Kidney (tissue), 14 donors: ENCODE results near the gene MSI2. TPM values are rescaled to one million over a fixed set of nuclear protein-coding genes. Genes with fewer than 3 reads are reported as not detected.

Source experiments
- DNase-seq, 5 donors: peaks; one replicate each; pipeline ENCODE4 v3.0.0-alpha.2; 2013 to 2020
- FAIRE-seq: peaks from 2 replicates; lab custom pipeline; 2012; peaks lifted over from hg19 to GRCh38; lab: Jason Lieb, UNC
- H3K27ac ChIP-seq, 2 donors: one replicate each; pipeline ENCODE4 v1.7.0; 2013; ENCODE audit warnings: low read depth in 2 of 2, low read length in 2 of 2, inconsistent platforms in 1 of 2
- H3K27me3 ChIP-seq: one replicate; pipeline ENCODE4 v1.7.1; 2013; ENCODE audit warnings: low read length, inconsistent platforms; ENCODE audit not compliant: control insufficient read depth, insufficient read depth
- H3K36me3 ChIP-seq, 3 donors: one replicate each; pipeline versions ENCODE4 v1.7.0 to v1.7.1; 2013; ENCODE audit warnings: low read length in 3 of 3, control low read depth in 1 of 3, inconsistent platforms in 1 of 3; ENCODE audit not compliant: insufficient read depth in 3 of 3, control insufficient read depth in 2 of 3
- H3K4me1 ChIP-seq, 3 donors: one replicate each; pipeline versions ENCODE4 v1.7.0 to v1.7.1; 2013; ENCODE audit warnings: low read length in 3 of 3, inconsistent platforms in 1 of 3, low read depth in 1 of 3; ENCODE audit not compliant: control insufficient read depth in 2 of 3, insufficient read depth in 2 of 3
- H3K4me3 ChIP-seq, 3 donors: one replicate each; pipeline versions ENCODE4 v1.7.0 to v1.8.1; 2013; ENCODE audit warnings: low read length in 3 of 3, control low read depth in 1 of 3, inconsistent platforms in 1 of 3
- H3K9ac ChIP-seq, 3 donors: one replicate each; pipeline versions ENCODE4 v1.7.0 to v1.7.1; 2013; ENCODE audit warnings: low read length in 3 of 3, control low read depth in 1 of 3, inconsistent platforms in 1 of 3
- H3K9me3 ChIP-seq, 3 donors: one replicate each; pipeline versions ENCODE4 v1.7.0 to v1.7.1; 2013; ENCODE audit warnings: low read length in 3 of 3, control low read depth in 1 of 3, inconsistent platforms in 1 of 3; ENCODE audit not compliant: control insufficient read depth in 2 of 3, insufficient read depth in 1 of 3
- intact Hi-C: fragments of 100-400 bp; cut with DNase I; formaldehyde crosslinking; loops from one replicate; pipeline ENCODE4 v1.11.1; 2022
- polyA plus RNA-seq: library from polyadenylated mRNA; stranded (reverse); fragments of 350-450 nt; fragmentation: Illumina TruSeq; extraction: RNeasy Lipid Tissue Mini Kit (QIAGEN cat#74804); gene quantifications from one replicate; pipeline ENCODE4 v1.2.3, GENCODE V29; 2014; ENCODE audit warnings: low read depth, low replicate concordance; ENCODE audit not compliant: insufficient read depth
- total RNA-seq: library from RNA; stranded (reverse); fragmentation: NEBNext Ultra II Directional; extraction: Animal tissue kit (Norgen Biotek cat#: 25700); gene quantifications from one replicate; pipeline ENCODE4 v1.2.1, GENCODE V29; 2021
- TF ChIP-seq, protein P1 (sequence below): IDR thresholded peaks from 3 replicates; pipeline ENCODE4 v1.5.1; 2012; ENCODE audit warnings: mild to moderate bottlenecking, moderate library complexity, borderline replicate concordance; ENCODE audit not compliant: insufficient read depth; ENCODE audit errors: extremely low read depth
- donor health status: control.
- donor health status: control.
- donor health status: control.
- donor health status: control.
- donor health status: control.
- donor health status: DM: yes; HTN: yes; CAD: no.
- donor health status: Normal renal cell carcinoma (clear cell type).

MSI2 gene
- total and polyA plus RNA-seq, 2 donors from 2014 or later, result 69.2 to 151 TPM

DNA sequence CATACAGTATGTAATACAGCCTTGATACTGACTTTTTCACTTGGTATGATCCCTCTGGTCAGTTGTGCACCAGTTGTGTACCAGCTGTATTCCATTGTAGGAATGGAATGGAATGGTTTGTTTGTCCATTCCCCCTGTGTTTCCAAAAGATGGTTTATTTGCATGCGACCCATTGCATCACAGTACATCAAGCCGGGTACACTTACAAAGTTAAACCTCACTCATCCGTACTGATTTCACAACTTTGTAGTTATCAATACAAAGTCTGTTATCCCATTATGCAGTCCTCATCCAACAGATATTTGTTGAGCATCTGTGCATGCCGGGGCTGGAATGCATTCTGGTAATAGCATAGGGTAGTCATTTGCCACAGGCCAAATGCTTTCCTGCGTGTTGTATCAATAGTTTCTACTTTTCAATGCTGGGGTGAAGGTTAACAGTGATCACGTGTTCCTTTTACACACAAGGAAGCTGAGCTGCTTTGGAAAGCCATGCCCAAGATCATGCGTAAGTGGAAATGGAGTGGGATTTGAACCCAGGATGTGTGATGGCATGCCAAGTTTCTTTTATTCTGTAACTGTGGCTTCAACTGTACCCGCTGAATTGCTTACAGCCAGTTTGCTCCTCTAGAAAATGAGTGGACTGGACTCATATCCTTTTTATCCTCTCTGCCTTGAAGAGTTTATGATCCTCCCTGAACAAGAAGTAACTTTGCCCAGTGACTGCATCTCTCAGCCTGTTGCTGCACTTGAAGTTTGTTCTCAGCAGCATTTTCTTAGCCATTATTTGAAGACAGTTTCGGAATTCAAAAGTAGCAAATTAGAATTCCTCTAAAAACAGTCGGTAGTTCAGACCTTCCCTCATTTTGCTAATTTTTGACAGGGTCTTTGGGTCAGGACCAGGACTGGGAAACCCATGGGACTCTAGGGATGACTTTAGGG is 260.2 kb downstream of the MSI2 start:
- DNase-seq (no peak), FAIRE-seq (no peak)
- TF ChIP-seq, protein P1, sequence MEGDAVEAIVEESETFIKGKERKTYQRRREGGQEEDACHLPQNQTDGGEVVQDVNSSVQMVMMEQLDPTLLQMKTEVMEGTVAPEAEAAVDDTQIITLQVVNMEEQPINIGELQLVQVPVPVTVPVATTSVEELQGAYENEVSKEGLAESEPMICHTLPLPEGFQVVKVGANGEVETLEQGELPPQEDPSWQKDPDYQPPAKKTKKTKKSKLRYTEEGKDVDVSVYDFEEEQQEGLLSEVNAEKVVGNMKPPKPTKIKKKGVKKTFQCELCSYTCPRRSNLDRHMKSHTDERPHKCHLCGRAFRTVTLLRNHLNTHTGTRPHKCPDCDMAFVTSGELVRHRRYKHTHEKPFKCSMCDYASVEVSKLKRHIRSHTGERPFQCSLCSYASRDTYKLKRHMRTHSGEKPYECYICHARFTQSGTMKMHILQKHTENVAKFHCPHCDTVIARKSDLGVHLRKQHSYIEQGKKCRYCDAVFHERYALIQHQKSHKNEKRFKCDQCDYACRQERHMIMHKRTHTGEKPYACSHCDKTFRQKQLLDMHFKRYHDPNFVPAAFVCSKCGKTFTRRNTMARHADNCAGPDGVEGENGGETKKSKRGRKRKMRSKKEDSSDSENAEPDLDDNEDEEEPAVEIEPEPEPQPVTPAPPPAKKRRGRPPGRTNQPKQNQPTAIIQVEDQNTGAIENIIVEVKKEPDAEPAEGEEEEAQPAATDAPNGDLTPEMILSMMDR, result no peak
- H3K4me1 ChIP-seq, result peaks cover 3 to 25% (median 24%) of the 10 kb centered on the region in 3 donors
- no peaks in the 10 kb centered on the region for H3K27me3 ChIP-seq
- no peak overlapping the region for H3K9ac ChIP-seq
- H3K36me3 ChIP-seq, result no peaks in the 10 kb centered on the region
- H3K4me3 ChIP-seq, result no peak overlapping the region
- H3K27ac ChIP-seq, result no peak overlapping the region
- H3K9me3 ChIP-seq, result no peaks in the 10 kb centered on the region
- intact Hi-C loops, result no loop called here

GRCh38 chr17:57517273-57517631 is 260.9 kb downstream of the MSI2 start:
- Histone ChIP-seq H3K27me3 (no peaks in the 10 kb centered on the region), H3K4me1 (peaks cover 9 to 31% (median 29%) of the 10 kb centered on the region in 3 donors), H3K9me3 (no peaks in the 10 kb centered on the region), H3K4me3 (no peak overlapping the region), H3K9ac (no peak overlapping the region), H3K36me3 (no peaks in the 10 kb centered on the region), H3K27ac (peak overlapping the region in 1 of 2 donors; percentile 68)
- TF ChIP-seq, protein P1, result no peak
- no peak for FAIRE-seq
- DNase-seq, result no peak
- intact Hi-C loops, result no loop called here

DNA sequence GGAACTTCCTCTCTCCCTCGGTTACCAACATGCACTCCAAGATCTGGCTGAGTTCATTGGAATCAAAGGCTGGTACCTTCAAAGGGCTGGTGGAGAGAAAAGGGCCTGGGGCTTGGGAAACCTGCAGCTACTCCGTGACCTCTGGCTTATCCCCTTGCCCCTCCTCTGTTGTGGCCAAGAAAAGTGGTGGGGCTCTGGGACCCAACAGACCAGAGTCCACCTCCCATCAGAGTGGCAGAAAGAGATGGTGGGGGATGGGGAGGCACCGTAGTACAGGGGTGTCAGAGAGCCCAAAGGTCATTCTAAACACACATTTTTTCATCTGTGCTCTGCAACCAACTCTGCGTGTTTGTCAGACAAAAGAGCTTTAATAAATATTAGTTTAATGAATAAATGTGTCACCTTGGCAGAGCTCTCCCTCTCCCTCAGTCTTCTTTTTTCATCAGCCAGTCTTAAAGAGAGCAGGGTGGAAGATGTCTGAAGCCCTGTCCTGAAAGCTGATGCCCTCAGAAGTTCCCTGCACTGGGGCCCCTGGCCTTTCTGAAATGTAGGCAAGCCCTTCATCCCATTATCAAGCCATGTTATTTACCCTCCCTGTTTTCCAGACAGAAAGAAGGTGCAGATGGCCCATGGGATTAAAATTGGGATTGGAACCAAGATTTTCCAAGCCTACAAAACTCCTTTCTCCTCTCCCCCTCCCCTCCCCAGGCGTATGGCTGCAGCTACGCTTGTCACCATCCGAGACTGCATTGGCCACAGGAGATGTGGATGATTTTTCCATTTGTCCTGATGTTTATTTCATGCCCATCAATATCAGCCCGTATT is 261.5 kb downstream of the MSI2 start:
- TF ChIP-seq, protein P1, result no peak
- no peak for FAIRE-seq
- H3K4me1 ChIP-seq, result peaks cover 9 to 36% (median 33%) of the 10 kb centered on the region in 3 donors
- H3K9ac ChIP-seq, result no peak overlapping the region
- H3K9me3 ChIP-seq, result no peaks in the 10 kb centered on the region
- intact Hi-C loops, result no loop called here
- DNase-seq, result peak in 1 of 5 donors; percentile 50
- H3K36me3 ChIP-seq, result no peaks in the 10 kb centered on the region
- no peak overlapping the region for H3K4me3 ChIP-seq
- H3K27me3 ChIP-seq, result no peaks in the 10 kb centered on the region
- H3K27ac ChIP-seq, result peak overlapping the region; percentile 41 to 73
